ENCODE measurements around the gene LHFPL3.

GRCh38 chr7:104767826-104768536 lies 439.6 kb downstream of the LHFPL3 start:
- TF ChIP-seq, protein P1, sequence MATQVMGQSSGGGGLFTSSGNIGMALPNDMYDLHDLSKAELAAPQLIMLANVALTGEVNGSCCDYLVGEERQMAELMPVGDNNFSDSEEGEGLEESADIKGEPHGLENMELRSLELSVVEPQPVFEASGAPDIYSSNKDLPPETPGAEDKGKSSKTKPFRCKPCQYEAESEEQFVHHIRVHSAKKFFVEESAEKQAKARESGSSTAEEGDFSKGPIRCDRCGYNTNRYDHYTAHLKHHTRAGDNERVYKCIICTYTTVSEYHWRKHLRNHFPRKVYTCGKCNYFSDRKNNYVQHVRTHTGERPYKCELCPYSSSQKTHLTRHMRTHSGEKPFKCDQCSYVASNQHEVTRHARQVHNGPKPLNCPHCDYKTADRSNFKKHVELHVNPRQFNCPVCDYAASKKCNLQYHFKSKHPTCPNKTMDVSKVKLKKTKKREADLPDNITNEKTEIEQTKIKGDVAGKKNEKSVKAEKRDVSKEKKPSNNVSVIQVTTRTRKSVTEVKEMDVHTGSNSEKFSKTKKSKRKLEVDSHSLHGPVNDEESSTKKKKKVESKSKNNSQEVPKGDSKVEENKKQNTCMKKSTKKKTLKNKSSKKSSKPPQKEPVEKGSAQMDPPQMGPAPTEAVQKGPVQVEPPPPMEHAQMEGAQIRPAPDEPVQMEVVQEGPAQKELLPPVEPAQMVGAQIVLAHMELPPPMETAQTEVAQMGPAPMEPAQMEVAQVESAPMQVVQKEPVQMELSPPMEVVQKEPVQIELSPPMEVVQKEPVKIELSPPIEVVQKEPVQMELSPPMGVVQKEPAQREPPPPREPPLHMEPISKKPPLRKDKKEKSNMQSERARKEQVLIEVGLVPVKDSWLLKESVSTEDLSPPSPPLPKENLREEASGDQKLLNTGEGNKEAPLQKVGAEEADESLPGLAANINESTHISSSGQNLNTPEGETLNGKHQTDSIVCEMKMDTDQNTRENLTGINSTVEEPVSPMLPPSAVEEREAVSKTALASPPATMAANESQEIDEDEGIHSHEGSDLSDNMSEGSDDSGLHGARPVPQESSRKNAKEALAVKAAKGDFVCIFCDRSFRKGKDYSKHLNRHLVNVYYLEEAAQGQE (IDR thresholded peaks at IDR 0.05; ENCODE audit: low read depth, low read length) = no peak
- TF ChIP-seq RXRA (IDR thresholded peaks at IDR 0.05; ENCODE audit: borderline replicate concordance, low read depth) (no peak), TAF1 (IDR thresholded peaks at IDR 0.05; ENCODE audit: borderline replicate concordance, low read depth, low read length) (no peak), FOSL2 (IDR thresholded peaks at IDR 0.05; ENCODE audit: borderline replicate concordance, low read depth) (no peak), NFIC (IDR thresholded peaks at IDR 0.05; ENCODE audit: borderline replicate concordance) (no peak), CHD2 (IDR thresholded peaks at IDR 0.05; ENCODE audit: low read length, partially characterized antibody) (no peak), POLR2AphosphoS5 (IDR thresholded peaks at IDR 0.05; ENCODE audit: low read depth, low read length) (no peak), ELF1 (IDR thresholded peaks at IDR 0.05) (no peak), ZBTB33 (IDR thresholded peaks at IDR 0.05; ENCODE audit: borderline replicate concordance, low read depth) (no peak)
- TF ChIP-seq, protein P2, sequence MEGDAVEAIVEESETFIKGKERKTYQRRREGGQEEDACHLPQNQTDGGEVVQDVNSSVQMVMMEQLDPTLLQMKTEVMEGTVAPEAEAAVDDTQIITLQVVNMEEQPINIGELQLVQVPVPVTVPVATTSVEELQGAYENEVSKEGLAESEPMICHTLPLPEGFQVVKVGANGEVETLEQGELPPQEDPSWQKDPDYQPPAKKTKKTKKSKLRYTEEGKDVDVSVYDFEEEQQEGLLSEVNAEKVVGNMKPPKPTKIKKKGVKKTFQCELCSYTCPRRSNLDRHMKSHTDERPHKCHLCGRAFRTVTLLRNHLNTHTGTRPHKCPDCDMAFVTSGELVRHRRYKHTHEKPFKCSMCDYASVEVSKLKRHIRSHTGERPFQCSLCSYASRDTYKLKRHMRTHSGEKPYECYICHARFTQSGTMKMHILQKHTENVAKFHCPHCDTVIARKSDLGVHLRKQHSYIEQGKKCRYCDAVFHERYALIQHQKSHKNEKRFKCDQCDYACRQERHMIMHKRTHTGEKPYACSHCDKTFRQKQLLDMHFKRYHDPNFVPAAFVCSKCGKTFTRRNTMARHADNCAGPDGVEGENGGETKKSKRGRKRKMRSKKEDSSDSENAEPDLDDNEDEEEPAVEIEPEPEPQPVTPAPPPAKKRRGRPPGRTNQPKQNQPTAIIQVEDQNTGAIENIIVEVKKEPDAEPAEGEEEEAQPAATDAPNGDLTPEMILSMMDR (IDR thresholded peaks at IDR 0.05) = no peak

All from SK-N-SH (cell line).